Measurements from ENCODE around the gene CCDC91.

GRCh38 chr12:28568118-28568517 lies 377.9 kb downstream of the CCDC91 start:
- TF ChIP-seq, protein P1, sequence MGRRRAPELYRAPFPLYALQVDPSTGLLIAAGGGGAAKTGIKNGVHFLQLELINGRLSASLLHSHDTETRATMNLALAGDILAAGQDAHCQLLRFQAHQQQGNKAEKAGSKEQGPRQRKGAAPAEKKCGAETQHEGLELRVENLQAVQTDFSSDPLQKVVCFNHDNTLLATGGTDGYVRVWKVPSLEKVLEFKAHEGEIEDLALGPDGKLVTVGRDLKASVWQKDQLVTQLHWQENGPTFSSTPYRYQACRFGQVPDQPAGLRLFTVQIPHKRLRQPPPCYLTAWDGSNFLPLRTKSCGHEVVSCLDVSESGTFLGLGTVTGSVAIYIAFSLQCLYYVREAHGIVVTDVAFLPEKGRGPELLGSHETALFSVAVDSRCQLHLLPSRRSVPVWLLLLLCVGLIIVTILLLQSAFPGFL (CRISPR knock-in tag; IDR thresholded peaks at IDR 0.05; ENCODE audit: borderline replicate concordance): no peak
- TF ChIP-seq, protein P2, sequence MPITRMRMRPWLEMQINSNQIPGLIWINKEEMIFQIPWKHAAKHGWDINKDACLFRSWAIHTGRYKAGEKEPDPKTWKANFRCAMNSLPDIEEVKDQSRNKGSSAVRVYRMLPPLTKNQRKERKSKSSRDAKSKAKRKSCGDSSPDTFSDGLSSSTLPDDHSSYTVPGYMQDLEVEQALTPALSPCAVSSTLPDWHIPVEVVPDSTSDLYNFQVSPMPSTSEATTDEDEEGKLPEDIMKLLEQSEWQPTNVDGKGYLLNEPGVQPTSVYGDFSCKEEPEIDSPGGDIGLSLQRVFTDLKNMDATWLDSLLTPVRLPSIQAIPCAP (CRISPR knock-in tag; IDR thresholded peaks at IDR 0.05): no peak
- TF ChIP-seq, protein P3, sequence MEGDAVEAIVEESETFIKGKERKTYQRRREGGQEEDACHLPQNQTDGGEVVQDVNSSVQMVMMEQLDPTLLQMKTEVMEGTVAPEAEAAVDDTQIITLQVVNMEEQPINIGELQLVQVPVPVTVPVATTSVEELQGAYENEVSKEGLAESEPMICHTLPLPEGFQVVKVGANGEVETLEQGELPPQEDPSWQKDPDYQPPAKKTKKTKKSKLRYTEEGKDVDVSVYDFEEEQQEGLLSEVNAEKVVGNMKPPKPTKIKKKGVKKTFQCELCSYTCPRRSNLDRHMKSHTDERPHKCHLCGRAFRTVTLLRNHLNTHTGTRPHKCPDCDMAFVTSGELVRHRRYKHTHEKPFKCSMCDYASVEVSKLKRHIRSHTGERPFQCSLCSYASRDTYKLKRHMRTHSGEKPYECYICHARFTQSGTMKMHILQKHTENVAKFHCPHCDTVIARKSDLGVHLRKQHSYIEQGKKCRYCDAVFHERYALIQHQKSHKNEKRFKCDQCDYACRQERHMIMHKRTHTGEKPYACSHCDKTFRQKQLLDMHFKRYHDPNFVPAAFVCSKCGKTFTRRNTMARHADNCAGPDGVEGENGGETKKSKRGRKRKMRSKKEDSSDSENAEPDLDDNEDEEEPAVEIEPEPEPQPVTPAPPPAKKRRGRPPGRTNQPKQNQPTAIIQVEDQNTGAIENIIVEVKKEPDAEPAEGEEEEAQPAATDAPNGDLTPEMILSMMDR (IDR thresholded peaks at IDR 0.05): no peak
- TF ChIP-seq SP1 (CRISPR knock-in tag; conservative IDR thresholded peaks at IDR 0.05) (no peak), MYBL2 (CRISPR knock-in tag; IDR thresholded peaks at IDR 0.05) (no peak), MAX (CRISPR knock-in tag; IDR thresholded peaks at IDR 0.05) (no peak), E2F4 (CRISPR knock-in tag; IDR thresholded peaks at IDR 0.05; ENCODE audit: borderline replicate concordance, low read depth) (no peak), ZNF416 (CRISPR knock-in tag; IDR thresholded peaks at IDR 0.05) (no peak), CREM (CRISPR knock-in tag; IDR thresholded peaks at IDR 0.05) (no peak)
